Cardiac muscle cell (in vitro differentiated cells and primary cell): Measurements from ENCODE around the gene MED25. TPM values are rescaled to one million over a fixed set of nuclear protein-coding genes. Genes with fewer than 3 reads are reported as not detected.

Experiments
- DNase-seq, 2 donors: peaks; one replicate each; pipeline versions ENCODE4 v3.0.0 to v3.0.0-alpha.2; 2010 to 2017; ENCODE audit warnings: low read depth in 1 of 2, low spot score in 1 of 2
- H3K27ac ChIP-seq: fragments of 200-600 bp; sonication (generic); 2 replicates; pipeline ENCODE4 v1.5.1; 2016
- H3K27me3 ChIP-seq: fragments of 200-600 bp; sonication (generic); 2 replicates; pipeline ENCODE4 v1.6.0; 2016; ENCODE audit warnings: control low read depth
- H3K36me3 ChIP-seq: fragments of 200-600 bp; sonication (generic); 2 replicates; pipeline ENCODE4 v1.5.1; 2016; ENCODE audit warnings: control low read depth
- H3K4me1 ChIP-seq: fragments of 200-600 bp; sonication (generic); 2 replicates; pipeline ENCODE4 v1.8.1; 2017; ENCODE audit warnings: low read depth, mild to moderate bottlenecking, mixed run types
- H3K4me3 ChIP-seq: fragments of 200-600 bp; sonication (generic); 2 replicates; pipeline ENCODE4 v1.5.1; 2016; ENCODE audit warnings: mild to moderate bottlenecking
- H3K9me3 ChIP-seq: fragments of 200-600 bp; sonication (generic); 2 replicates; pipeline ENCODE4 v1.5.1; 2017; ENCODE audit warnings: low read depth, mild to moderate bottlenecking, control low read depth
- CTCF ChIP-seq: IDR thresholded peaks from 2 replicates; pipeline ENCODE4 v1.5.1; 2012; ENCODE audit warnings: low read depth, mild to moderate bottlenecking, low read length
- polyA plus RNA-seq: library from polyadenylated mRNA; unstranded; fragments of >200 nt; fragmentation: Nextera tagmentation; extraction: Ambion mirVana; gene quantifications from 2 replicates; pipeline ENCODE4 v1.2.1, GENCODE V29; 2016
- total RNA-seq: library from RNA; depleted of rRNA; stranded (reverse); fragments of >200 nt; gene quantifications from 2 replicates; pipeline ENCODE4 v1.2.3, GENCODE V29; 2016

The MED25 gene
- total and polyA plus RNA-seq, 2 experiments from 2014 or later = 69.9 to 83.7 TPM

DNA sequence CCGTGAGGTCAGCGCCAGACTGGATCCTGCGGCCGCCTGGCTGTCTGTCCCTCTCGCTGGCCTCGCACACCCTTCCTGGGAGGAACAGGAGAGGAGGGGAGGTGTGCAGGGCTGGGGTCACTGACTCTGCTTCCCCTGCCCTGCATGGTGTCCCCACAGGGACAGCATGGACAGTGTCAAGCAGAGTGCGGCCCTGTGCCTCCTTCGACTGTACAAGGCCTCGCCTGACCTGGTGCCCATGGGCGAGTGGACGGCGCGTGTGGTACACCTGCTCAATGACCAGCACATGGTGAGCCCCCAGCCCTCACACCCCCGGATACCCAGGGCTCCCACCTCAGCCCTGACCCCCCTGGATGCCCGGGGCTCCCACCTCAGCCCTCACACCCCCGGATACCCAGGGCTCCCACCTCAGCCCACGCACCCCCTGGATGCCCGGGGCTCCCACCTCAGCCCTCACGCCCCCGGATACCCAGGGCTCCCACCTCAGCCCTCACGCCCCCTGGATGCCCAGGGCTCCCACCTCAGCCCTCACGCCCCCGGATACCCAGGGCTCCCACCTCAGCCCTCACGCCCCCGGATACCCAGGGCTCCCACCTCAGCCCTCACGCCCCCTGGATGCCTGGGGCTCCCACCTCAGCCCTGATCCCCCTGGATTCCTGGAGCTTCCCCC is 26.2 kb upstream of the MED25 start:
- peaks cover 23% of the 10 kb centered on the region for H3K36me3 ChIP-seq
- H3K4me3 ChIP-seq = no peak overlapping the region
- no peak overlapping the region for H3K27ac ChIP-seq
- no peaks in the 10 kb centered on the region for H3K9me3 ChIP-seq
- H3K27me3 ChIP-seq = no peaks in the 10 kb centered on the region
- TF ChIP-seq CTCF = no peak
- DNase-seq = no peak
- no peaks in the 10 kb centered on the region for H3K4me1 ChIP-seq

DNA sequence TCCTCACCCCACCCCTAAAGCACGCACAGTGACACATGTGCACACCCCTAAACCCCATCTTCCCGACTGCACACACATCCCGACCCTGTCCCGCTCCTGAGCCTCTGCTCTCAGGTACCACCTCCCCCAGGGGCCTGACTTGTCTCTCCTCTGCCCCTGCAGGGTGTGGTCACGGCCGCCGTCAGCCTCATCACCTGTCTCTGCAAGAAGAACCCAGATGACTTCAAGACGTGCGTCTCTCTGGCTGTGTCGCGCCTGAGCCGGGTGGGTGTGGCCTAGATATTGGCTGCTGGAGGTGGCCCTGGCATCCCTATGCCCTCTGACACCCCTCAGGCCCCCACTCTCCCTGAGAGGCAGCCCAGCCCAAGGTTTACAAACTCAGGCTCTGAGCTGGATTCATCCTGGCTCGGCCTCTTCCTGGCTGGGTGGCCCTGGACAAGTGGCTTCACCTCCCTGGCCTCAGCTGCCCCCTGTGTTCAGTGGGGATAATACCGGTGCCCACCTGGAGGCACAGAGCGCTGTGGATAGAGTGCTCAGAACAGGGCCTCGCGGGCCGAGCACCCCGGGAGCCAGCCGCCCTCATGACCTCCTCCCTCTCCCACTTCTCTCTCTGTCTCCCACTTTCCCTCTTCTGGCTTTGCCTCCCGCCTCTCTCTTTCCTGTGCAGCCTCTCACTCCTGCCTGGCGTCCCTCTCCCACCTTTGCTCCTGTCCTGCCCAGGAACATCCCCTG is 25.1 kb upstream of the MED25 start:
- Histone ChIP-seq H3K4me3 (no peak overlapping the region), H3K27ac (no peak overlapping the region), H3K27me3 (no peaks in the 10 kb centered on the region), H3K4me1 (no peaks in the 10 kb centered on the region), H3K9me3 (no peaks in the 10 kb centered on the region), H3K36me3 (peaks cover 30% of the 10 kb centered on the region)
- DNase-seq = no peak
- TF ChIP-seq CTCF = no peak

GRCh38 chr19:49793561-49793840 is 24.6 kb upstream of the MED25 start:
- no peaks in the 10 kb centered on the region for H3K4me1 ChIP-seq
- peaks cover 30% of the 10 kb centered on the region for H3K36me3 ChIP-seq
- no peaks in the 10 kb centered on the region for H3K9me3 ChIP-seq
- H3K27me3 ChIP-seq = no peaks in the 10 kb centered on the region
- DNase-seq = no peak
- H3K27ac ChIP-seq = no peak overlapping the region
- no peak overlapping the region for H3K4me3 ChIP-seq
- TF ChIP-seq CTCF = no peak

DNA sequence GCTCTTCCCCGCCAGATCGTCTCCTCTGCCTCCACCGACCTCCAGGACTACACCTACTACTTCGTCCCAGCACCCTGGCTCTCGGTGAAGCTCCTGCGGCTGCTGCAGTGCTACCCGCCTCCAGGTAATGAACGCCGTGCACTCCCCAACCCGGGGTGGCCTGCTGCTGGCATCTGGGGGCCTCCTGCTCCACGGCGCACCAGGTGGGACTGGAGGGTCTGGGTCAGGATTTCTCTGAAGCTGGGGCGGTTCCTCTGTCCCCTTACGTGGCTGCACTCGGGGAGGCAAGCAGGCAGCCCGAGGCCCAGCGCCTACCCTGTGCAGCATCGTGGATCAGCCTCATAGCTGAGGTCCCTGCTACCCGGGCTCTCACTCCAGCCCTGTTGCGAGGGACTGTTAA is 22.5 kb upstream of the MED25 start:
- peaks cover 39% of the 10 kb centered on the region for H3K36me3 ChIP-seq
- no peak for DNase-seq
- H3K9me3 ChIP-seq = no peaks in the 10 kb centered on the region
- no peak overlapping the region for H3K27ac ChIP-seq
- H3K4me1 ChIP-seq = no peaks in the 10 kb centered on the region
- H3K4me3 ChIP-seq = no peak overlapping the region
- TF ChIP-seq CTCF = no peak
- no peaks in the 10 kb centered on the region for H3K27me3 ChIP-seq

DNA sequence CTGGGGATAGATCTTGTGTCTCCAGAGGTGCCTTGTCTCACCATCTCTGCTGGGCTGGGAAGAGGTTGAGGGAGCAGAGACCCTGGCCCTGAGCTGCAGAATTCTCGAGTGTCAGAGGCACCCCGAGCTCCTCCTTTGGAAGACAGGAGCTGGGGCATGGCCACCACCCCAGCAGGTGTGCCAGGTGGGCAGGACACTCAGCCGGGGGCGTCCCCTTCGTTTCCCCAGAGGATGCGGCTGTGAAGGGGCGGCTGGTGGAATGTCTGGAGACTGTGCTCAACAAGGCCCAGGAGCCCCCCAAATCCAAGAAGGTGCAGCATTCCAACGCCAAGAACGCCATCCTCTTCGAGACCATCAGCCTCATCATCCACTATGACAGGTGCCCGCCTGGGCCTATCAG is 19.5 kb upstream of the MED25 start:
- Histone ChIP-seq H3K4me3 (no peak overlapping the region), H3K9me3 (no peaks in the 10 kb centered on the region), H3K27ac (no peak overlapping the region), H3K4me1 (no peaks in the 10 kb centered on the region), H3K27me3 (no peaks in the 10 kb centered on the region), H3K36me3 (peaks cover 38% of the 10 kb centered on the region)
- no peak for TF ChIP-seq CTCF
- no peak for DNase-seq
